IPS-11a (cell line): ENCODE measurements around the gene ZDHHC11B.
"Not testable (repeated sequence)": the region's sequence is repeated elsewhere in the genome, so short reads cannot be mapped to it uniquely, and the experiment has no call there.

Experiments
- H3K4me3 ChIP-seq: one replicate; pipeline ENCODE4 v1.5.1; 2013; ENCODE audit warnings: low read depth, low read length, control low read depth

The ZDHHC11B gene

GRCh38 chr5:769485-770145 is 14.9 kb downstream of the ZDHHC11B start:
- H3K4me3 ChIP-seq, result not testable (repeated sequence)

GRCh38 chr5:766666-767431 is 17.7 kb downstream of the ZDHHC11B start:
- H3K4me3 ChIP-seq, result no peak overlapping the region

GRCh38 chr5:765948-766631 is 18.4 kb downstream of the ZDHHC11B start:
- H3K4me3 ChIP-seq, result no peak overlapping the region

- H3K4me3 ChIP-seq, result no peak overlapping the region
Observed at GRCh38 chr5:763998-764781, 20.3 kb downstream of the ZDHHC11B start.

- H3K4me3 ChIP-seq, result no peak overlapping the region
Observed at GRCh38 chr5:763397-763796, 21.1 kb downstream of the ZDHHC11B start.

- not testable (repeated sequence) for H3K4me3 ChIP-seq
Observed at GRCh38 chr5:762996-763395, 21.5 kb downstream of the ZDHHC11B start.

GRCh38 chr5:761854-762710 is 22.4 kb downstream of the ZDHHC11B start:
- H3K4me3 ChIP-seq, result no peak overlapping the region

GRCh38 chr5:761059-761771 is 23.3 kb downstream of the ZDHHC11B start:
- H3K4me3 ChIP-seq, result no peak overlapping the region

GRCh38 chr5:760363-761058 is 24.0 kb downstream of the ZDHHC11B start:
- H3K4me3 ChIP-seq, result no peak overlapping the region

GRCh38 chr5:759781-760362 is 24.7 kb downstream of the ZDHHC11B start:
- no peak overlapping the region for H3K4me3 ChIP-seq

GRCh38 chr5:759111-759751 is 25.3 kb downstream of the ZDHHC11B start:
- no peak overlapping the region for H3K4me3 ChIP-seq

GRCh38 chr5:758698-759053 is 25.9 kb downstream of the ZDHHC11B start:
- no peak overlapping the region for H3K4me3 ChIP-seq

- no peak overlapping the region for H3K4me3 ChIP-seq
Observed at GRCh38 chr5:757931-758697, 26.4 kb downstream of the ZDHHC11B start.

- no peak overlapping the region for H3K4me3 ChIP-seq
Observed at GRCh38 chr5:757346-757930, 27.1 kb downstream of the ZDHHC11B start.

- H3K4me3 ChIP-seq, result no peak overlapping the region
Observed at GRCh38 chr5:756865-757345, 27.6 kb downstream of the ZDHHC11B start.

GRCh38 chr5:756171-756570 is 28.4 kb downstream of the ZDHHC11B start:
- no peak overlapping the region for H3K4me3 ChIP-seq

GRCh38 chr5:754143-754632 is 30.3 kb downstream of the ZDHHC11B start:
- not testable (repeated sequence) for H3K4me3 ChIP-seq
